DMS79 (cell line): Measurements from ENCODE around the gene ALG3.

ENCODE experiments used
- DNase-seq: peaks from one replicate; lab custom pipeline; 2025; lab: John Stamatoyannopoulos, UW

Gene ALG3

GRCh38 chr3:184192889-184193288 lies 55.9 kb downstream of the ALG3 start:
- DNase-seq = no peak
